Measurements from ENCODE around the gene NRG2.

The NRG2 gene

GRCh38 chr5:139966856-139967255, 76.2 kb downstream of the NRG2 start:
- no peak overlapping the region for H3K4me3 ChIP-seq (ENCODE audit: low read depth, low read length)
- TF ChIP-seq, protein P1, sequence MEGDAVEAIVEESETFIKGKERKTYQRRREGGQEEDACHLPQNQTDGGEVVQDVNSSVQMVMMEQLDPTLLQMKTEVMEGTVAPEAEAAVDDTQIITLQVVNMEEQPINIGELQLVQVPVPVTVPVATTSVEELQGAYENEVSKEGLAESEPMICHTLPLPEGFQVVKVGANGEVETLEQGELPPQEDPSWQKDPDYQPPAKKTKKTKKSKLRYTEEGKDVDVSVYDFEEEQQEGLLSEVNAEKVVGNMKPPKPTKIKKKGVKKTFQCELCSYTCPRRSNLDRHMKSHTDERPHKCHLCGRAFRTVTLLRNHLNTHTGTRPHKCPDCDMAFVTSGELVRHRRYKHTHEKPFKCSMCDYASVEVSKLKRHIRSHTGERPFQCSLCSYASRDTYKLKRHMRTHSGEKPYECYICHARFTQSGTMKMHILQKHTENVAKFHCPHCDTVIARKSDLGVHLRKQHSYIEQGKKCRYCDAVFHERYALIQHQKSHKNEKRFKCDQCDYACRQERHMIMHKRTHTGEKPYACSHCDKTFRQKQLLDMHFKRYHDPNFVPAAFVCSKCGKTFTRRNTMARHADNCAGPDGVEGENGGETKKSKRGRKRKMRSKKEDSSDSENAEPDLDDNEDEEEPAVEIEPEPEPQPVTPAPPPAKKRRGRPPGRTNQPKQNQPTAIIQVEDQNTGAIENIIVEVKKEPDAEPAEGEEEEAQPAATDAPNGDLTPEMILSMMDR (IDR thresholded peaks at IDR 0.05; ENCODE audit: low read depth, low read length), result no peak

DNA sequence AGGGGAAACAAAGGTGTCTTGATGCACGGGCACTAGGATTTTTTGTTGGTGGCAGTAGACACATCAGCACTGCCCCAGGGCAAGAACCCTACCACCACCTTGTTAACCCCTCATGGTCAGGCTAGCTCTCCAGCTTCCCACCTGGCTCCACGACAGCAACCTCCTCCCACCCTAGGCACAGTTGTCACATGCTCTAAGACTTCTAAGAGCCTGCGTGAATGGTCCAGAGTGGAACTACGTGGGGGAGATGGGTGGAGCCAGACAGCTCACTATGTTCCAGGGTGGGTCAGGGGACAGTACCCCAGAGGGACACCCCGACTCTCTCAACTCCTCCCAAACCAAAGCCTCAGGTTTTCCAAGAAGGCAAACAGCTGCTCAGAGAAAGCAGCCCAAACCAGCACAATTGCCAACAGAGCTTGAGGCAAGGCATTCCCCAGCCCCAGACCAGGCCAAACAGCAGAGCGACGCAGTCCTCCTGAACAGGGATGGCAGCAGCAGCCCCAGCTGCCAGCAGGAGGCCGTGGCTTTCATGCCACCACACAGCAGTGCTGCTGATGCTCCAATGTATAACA, 78.0 kb downstream of the NRG2 start:
- TF ChIP-seq, protein P1 (IDR thresholded peaks at IDR 0.05; ENCODE audit: low read depth, low read length), result no peak
- H3K4me3 ChIP-seq (ENCODE audit: low read depth, low read length), result no peak overlapping the region

DNA sequence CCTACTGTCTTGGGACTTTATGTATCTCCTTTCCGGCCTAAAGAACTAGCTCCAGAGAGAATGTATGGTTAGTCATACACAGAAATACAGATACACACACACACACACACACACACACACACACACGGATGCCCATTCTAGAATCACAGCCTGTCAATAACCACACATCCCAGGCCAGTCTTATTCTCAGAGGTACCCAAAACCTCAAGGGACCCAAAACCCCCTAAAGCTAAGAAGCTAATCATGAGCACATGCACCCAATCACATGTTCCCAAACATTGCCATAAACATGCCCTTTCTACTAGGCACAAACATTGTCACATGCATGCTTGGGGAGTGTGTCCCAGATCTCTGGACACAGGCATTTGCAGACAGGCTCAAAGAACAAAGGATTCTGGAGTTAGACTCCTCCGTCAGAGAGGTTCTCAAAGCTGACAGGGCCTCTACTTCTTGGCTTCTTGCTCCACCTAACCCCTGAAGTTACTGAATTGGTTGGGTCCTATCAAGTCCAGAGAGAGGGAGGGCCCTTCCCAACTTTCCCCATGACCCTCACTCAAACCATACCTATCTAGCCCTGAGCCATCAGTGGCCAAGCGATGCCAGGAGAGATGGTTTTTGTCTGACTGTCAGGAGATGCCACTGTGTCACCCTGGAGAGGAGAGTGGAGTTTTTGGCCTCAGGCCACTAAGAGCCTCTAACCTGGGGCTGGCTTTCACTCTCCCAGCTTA, 78.7 kb downstream of the NRG2 start:
- H3K4me3 ChIP-seq (ENCODE audit: low read depth, low read length), result no peak overlapping the region
- TF ChIP-seq, protein P1 (IDR thresholded peaks at IDR 0.05; ENCODE audit: low read depth, low read length), result no peak

DNA sequence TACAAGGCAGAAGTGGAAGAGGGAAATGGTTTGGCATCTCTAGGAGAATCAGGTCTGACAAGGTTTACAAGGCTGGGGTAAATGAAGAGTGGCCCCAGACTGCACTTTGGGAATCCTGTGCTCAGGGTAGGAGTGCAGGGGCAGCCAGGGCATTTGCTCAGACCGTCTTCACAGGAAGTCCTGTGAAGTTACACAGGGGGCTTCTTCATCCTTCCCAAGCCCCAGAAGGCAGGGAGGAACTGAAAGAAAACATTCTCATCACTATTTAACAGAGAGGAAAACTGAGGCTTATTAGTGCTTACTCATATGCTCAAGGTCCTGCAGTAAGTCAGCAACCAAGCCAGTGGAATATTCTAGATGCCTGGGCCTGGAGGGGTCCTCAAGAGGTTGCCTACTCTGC, 80.7 kb downstream of the NRG2 start:
- TF ChIP-seq, protein P1 (IDR thresholded peaks at IDR 0.05; ENCODE audit: low read depth, low read length), result no peak
- H3K4me3 ChIP-seq (ENCODE audit: low read depth, low read length), result no peak overlapping the region

DNA sequence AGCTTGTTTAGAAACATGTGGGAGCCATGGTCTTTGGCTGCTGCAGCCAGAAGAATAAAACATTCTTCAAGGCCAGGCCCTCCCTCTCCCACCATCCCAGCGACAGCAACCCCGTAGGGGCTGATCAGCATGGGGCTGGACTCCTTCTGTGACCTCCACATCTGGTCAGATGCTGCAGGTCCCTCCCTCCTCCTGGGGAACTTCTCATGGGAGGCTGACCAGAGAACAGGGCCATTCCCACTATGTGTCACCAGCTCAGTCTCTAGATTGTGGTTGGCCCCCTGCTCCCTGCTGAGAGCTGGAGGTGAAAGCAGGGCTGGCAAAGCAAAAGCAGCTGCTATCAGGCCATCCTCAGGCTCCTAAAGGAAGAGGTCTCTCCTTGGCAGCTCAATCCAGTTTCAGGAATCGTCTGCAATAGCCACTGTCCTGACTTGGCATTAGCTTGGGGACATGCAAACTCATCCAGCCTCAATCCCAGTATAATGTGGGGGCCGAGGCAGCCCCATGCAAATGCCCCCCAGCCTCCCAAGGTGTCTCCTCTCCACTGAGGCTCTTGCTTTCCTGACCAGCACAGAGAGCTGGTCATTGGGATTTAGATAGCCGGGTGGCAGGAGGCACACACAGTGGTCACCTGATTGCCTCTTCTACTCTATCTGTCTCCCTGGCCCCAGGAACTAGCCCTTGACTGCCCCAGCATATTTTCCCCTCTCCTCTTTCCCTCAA, 81.5 kb downstream of the NRG2 start:
- TF ChIP-seq, protein P1 (IDR thresholded peaks at IDR 0.05; ENCODE audit: low read depth, low read length), result no peak
- H3K4me3 ChIP-seq (ENCODE audit: low read depth, low read length), result no peak overlapping the region

DNA sequence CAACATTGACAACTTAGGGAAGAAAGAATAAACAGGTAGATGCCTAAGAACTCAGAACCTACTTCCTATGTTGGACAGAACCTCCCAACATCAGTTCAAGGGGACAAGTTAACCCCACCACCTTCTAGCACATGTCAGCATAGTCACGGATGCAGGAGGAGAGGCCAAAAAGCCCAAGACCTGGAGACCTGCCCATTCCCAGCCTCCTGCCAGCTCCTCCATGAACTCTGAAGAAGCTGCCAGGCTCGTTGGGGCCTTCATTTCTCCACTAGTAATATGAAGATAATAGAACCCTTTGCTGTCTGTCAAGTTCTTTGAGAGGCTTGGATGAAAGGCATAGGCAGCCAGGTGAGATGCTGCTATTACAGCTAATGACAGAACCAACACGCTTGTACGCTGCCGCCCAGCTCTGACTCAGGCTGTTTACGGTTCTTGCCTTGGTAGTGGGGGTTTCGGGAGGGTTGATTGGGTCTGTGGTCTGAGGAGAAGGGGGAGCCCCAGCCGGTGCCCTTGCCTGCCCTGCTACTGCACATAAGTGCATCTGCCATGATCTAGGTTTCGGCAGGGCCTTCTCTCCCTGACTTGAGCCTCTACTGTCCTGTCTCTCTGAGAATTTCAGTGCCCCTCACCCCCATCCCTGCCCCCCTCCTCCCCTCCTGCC, 82.2 kb downstream of the NRG2 start:
- TF ChIP-seq, protein P1 (IDR thresholded peaks at IDR 0.05; ENCODE audit: low read depth, low read length), result no peak
- no peak overlapping the region for H3K4me3 ChIP-seq (ENCODE audit: low read depth, low read length)
